NT2/D1 (cell line): Measurements from ENCODE around the gene ARL8A.

Experiments used
- SUZ12 ChIP-seq: IDR thresholded peaks from 2 replicates; pipeline ENCODE4 v1.6.1; 2011; ENCODE audit not compliant: insufficient read length, insufficient read depth; ENCODE audit errors: extremely low read depth
- YY1 ChIP-seq: IDR thresholded peaks from 2 replicates; pipeline ENCODE4 v1.6.1; 2011; ENCODE audit not compliant: insufficient read length, insufficient read depth

DNA sequence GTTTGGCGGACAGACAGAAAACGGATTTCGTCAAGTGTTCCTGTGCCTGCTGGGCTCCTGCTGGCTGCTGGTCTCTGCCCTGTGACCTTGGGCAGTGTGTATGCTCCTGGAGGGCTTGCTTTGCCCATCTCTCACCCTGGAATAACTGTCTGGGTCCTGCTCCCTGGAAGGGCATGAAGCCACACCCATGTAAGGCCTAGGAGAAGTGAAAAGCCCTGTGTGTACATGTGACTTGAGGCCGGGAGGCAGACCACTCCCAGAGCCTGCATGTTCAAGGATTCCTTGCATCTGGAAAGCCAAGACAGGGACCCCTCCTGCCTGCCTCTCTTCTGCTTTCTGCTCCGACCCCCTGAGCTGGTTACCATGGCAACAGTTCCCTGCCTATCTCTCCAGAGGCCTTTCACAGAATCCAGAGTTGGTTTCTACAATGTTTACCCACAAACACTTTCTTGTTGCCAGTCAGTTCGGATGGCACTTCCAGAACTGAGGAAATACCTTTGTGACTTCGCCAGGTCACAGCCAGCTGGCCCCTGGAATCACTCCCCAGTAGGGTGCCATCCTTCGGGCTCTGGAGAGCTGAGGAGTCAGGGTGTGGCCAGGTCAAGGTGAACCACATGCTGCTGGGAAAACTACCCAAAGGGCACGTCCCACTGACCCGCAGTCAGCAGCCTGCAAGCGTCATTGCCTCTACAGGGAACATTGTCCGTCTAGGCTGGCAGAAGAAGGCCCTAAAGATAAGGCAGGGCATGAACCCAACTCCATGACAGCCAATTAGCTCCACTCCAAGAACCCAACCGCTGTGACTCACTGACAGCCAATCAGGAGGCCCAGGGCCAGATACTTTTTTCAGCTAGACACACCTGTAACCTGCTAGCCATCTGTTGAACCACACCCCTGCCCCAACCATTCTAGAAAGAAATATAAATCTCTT is 36.5 kb downstream of the ARL8A start:
- TF ChIP-seq SUZ12 (no peak), YY1 (no peak)
